ENCODE results near the gene PRUNE2. TPM values are rescaled to one million over a fixed set of nuclear protein-coding genes. Genes with fewer than 3 reads are reported as not detected.
A peak's percentile ranks its signal among the peaks of the same experiment; 100 is the strongest.

Gene PRUNE2
- total and polyA plus RNA-seq, 9 donors, result 2.5 to 45.8 (median 13.7) TPM

DNA sequence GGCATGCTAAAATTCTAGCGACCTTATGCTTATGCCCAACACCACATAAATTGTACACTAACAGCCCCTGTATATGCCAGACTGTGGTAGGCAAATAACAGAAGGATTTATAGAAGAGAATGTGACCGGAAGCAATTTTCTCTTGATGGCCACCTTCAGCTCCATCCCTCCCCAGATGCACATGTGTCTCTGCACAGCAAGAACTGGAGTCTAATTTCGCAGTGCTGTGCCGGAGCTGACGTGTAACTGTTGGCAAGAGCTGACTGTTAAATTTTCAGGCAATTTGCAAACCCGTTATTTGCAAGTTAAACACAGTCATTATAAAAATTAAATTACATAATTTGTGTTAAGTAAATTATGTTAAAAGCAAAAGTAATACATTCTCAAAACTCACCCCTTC is 93.3 kb downstream of the PRUNE2 start:
- Histone ChIP-seq H3K9me3 (no peaks in the 10 kb centered on the region), H3K4me3 (no peak overlapping the region), H3K4me1 (ENCODE audit: insufficient read depth) (no peaks in the 10 kb centered on the region), H3K27me3 (no peaks in the 10 kb centered on the region), H3K27ac (no peak overlapping the region), H3K36me3 (no peaks in the 10 kb centered on the region)
- no peak for TF ChIP-seq EP300 (IDR thresholded peaks at IDR 0.05)
- TF ChIP-seq, protein P1, sequence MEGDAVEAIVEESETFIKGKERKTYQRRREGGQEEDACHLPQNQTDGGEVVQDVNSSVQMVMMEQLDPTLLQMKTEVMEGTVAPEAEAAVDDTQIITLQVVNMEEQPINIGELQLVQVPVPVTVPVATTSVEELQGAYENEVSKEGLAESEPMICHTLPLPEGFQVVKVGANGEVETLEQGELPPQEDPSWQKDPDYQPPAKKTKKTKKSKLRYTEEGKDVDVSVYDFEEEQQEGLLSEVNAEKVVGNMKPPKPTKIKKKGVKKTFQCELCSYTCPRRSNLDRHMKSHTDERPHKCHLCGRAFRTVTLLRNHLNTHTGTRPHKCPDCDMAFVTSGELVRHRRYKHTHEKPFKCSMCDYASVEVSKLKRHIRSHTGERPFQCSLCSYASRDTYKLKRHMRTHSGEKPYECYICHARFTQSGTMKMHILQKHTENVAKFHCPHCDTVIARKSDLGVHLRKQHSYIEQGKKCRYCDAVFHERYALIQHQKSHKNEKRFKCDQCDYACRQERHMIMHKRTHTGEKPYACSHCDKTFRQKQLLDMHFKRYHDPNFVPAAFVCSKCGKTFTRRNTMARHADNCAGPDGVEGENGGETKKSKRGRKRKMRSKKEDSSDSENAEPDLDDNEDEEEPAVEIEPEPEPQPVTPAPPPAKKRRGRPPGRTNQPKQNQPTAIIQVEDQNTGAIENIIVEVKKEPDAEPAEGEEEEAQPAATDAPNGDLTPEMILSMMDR (IDR thresholded peaks at IDR 0.05), result no peak
- no peak for TF ChIP-seq POLR2A (IDR thresholded peaks at IDR 0.05)
- DNase-seq, result no peak
- intact Hi-C loops (cut with DNase I), result loop anchor here in 2 of 4 donors (10.0 kb wide), 2 partner anchors 92 to 342 kb away; partner anchors contain the start of gene PRUNE2 (in 1 of the 2)
- 72 to 86% (median 80%) methylated on average over 6 of the region's 6 CpGs for WGBS, 3 donors

GRCh38 chr9:76810377-76810957 is 95.4 kb downstream of the PRUNE2 start:
- H3K36me3 ChIP-seq, result no peaks in the 10 kb centered on the region
- H3K9me3 ChIP-seq, result no peaks in the 10 kb centered on the region
- intact Hi-C loops (cut with DNase I), result loop anchor here in 2 of 4 donors (10.0 kb wide), 2 partner anchors 94 to 344 kb away; partner anchors contain the start of gene PRUNE2 (in 1 of the 2)
- TF ChIP-seq EP300 (IDR thresholded peaks at IDR 0.05), result no peak
- TF ChIP-seq, protein P1 (IDR thresholded peaks at IDR 0.05), result peak; percentile 25 to 87 (median 53)
- TF ChIP-seq POLR2A (IDR thresholded peaks at IDR 0.05), result no peak
- H3K4me3 ChIP-seq, result no peak overlapping the region
- 23 to 34% (median 32%) methylated on average over 2 of the region's 2 CpGs for WGBS, 3 donors
- H3K27ac ChIP-seq, result no peak overlapping the region
- no peaks in the 10 kb centered on the region for H3K27me3 ChIP-seq
- DNase-seq, result peak in 3 of 5 donors; percentile 17 to 53 (median 36)
- no peaks in the 10 kb centered on the region for H3K4me1 ChIP-seq (ENCODE audit: insufficient read depth)

GRCh38 chr9:76808636-76809035 is 97.3 kb downstream of the PRUNE2 start:
- TF ChIP-seq, protein P1 (IDR thresholded peaks at IDR 0.05), result no peak
- intact Hi-C loops (cut with DNase I), result loop anchor here in 3 of 4 donors (5.0 to 10.0 kb wide), 4 partner anchors 189 to 346 kb away; partner anchors contain the start of gene FOXB2 (in 1 of the 3)
- Histone ChIP-seq H3K27me3 (no peaks in the 10 kb centered on the region), H3K36me3 (no peaks in the 10 kb centered on the region), H3K27ac (no peak overlapping the region), H3K9me3 (no peaks in the 10 kb centered on the region), H3K4me3 (no peak overlapping the region), H3K4me1 (ENCODE audit: insufficient read depth) (no peaks in the 10 kb centered on the region)
- DNase-seq, result no peak
- 50 to 67% (median 60%) methylated on average over 5 of the region's 5 CpGs for WGBS, 3 donors

DNA sequence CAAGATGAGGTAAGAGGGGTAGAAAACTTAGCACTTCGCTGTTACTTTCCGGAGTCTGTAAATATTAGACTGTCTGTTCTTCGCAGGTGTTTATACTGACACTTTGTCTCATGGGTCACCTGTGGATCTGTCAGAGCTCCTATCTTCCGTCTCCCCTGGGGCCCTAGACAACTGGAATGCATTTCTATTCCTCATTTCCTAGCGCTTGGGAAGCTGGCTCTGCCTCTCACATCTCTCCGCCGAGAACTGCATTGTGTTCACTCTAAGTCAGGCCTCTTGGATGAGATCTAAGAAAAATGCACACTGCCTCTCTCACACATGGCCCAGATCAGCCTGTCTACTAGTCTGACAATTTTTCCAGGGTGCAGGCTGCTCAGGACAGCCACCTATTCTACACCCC is 102.2 kb downstream of the PRUNE2 start:
- Histone ChIP-seq H3K4me3 (no peak overlapping the region), H3K27me3 (no peaks in the 10 kb centered on the region), H3K27ac (no peak overlapping the region), H3K36me3 (no peaks in the 10 kb centered on the region), H3K4me1 (ENCODE audit: insufficient read depth) (no peaks in the 10 kb centered on the region), H3K9me3 (no peaks in the 10 kb centered on the region)
- intact Hi-C loops (cut with DNase I), result loop anchor here in 2 of 4 donors (10.0 kb wide), 3 partner anchors 211 to 351 kb away; partner anchors contain the start of gene FOXB2 (in 1 of the 2)
- no peak for DNase-seq
- TF ChIP-seq, protein P1 (IDR thresholded peaks at IDR 0.05), result no peak
- TF ChIP-seq EP300 (IDR thresholded peaks at IDR 0.05) (no peak), POLR2A (IDR thresholded peaks at IDR 0.05) (no peak)
- 84 to 92% (median 88%) methylated on average over 7 of the region's 7 CpGs for WGBS, 3 donors
